ENCODE results near the gene SLC38A9. TPM values are rescaled to one million over a fixed set of nuclear protein-coding genes. Genes with fewer than 3 reads are reported as not detected.

Gene SLC38A9
- polyA plus RNA-seq, 1 donor (not counting 4 experiments of a cell fraction or from before 2014, with no cell fraction given) = 43.3 TPM

GRCh38 chr5:55622460-55622859, 89.7 kb downstream of the SLC38A9 start:
- Histone ChIP-seq H3K36me3 (ENCODE audit: control insufficient read depth in 2 of 2, extremely low read depth in 1 of 2, insufficient read depth in 2 of 2, low read length in 2 of 2) (no peaks in the 10 kb centered on the region), H3K4me2 (ENCODE audit: control insufficient read depth, extremely low read depth, insufficient read depth, low read depth, low read length) (no peak overlapping the region), H3K9ac (ENCODE audit: control insufficient read depth, extremely low read depth, insufficient read depth, low read length) (no peak overlapping the region), H4K20me1 (ENCODE audit: control insufficient read depth, extremely low read depth, insufficient read depth, low read length) (no peaks in the 10 kb centered on the region), H3K4me3 (ENCODE audit: control insufficient read depth in 2 of 3, extremely low read depth in 1 of 3, insufficient read depth in 2 of 3, low read depth in 1 of 3, low read length in 3 of 3) (no peak overlapping the region), H3K4me1 (ENCODE audit: control insufficient read depth, extremely low read depth, insufficient read depth, low read length) (no peaks in the 10 kb centered on the region), H3K9me3 (ENCODE audit: control insufficient read depth, low read depth, low read length) (no peaks in the 10 kb centered on the region), H2AFZ (ENCODE audit: control insufficient read depth, low read length) (no peak overlapping the region), H3K27me3 (ENCODE audit: control insufficient read depth, extremely low read depth, insufficient read depth, low read length) (no peaks in the 10 kb centered on the region), H3K9me1 (ENCODE audit: control insufficient read depth, extremely low read depth, insufficient read depth, low read length) (no peaks in the 10 kb centered on the region), H3K27ac (ENCODE audit: control insufficient read depth, insufficient read depth, low read length) (no peak overlapping the region), H3K79me2 (ENCODE audit: control insufficient read depth, insufficient read depth, low read length) (no peaks in the 10 kb centered on the region)
- dilution Hi-C loops (cut with MboI; ENCODE audit: extremely low pct_ligation_motif_present, low sequenced_read_pairs) = no loop called here
- TF ChIP-seq EZH2 (IDR thresholded peaks at IDR 0.05; ENCODE audit: low read length) = no peak
- TF ChIP-seq, protein P1, sequence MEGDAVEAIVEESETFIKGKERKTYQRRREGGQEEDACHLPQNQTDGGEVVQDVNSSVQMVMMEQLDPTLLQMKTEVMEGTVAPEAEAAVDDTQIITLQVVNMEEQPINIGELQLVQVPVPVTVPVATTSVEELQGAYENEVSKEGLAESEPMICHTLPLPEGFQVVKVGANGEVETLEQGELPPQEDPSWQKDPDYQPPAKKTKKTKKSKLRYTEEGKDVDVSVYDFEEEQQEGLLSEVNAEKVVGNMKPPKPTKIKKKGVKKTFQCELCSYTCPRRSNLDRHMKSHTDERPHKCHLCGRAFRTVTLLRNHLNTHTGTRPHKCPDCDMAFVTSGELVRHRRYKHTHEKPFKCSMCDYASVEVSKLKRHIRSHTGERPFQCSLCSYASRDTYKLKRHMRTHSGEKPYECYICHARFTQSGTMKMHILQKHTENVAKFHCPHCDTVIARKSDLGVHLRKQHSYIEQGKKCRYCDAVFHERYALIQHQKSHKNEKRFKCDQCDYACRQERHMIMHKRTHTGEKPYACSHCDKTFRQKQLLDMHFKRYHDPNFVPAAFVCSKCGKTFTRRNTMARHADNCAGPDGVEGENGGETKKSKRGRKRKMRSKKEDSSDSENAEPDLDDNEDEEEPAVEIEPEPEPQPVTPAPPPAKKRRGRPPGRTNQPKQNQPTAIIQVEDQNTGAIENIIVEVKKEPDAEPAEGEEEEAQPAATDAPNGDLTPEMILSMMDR (optimal IDR thresholded peaks at IDR 0.05 in 1 of 3, IDR thresholded peaks at IDR 0.05 in 1 of 3, conservative IDR thresholded peaks at IDR 0.05 in 1 of 3; ENCODE audit: extremely low read depth in 1 of 3, insufficient read depth in 2 of 3, low read length in 3 of 3) = no peak
- FAIRE-seq (no peak), DNase-seq (ENCODE audit: low read depth, low spot score) (no peak)

- Histone ChIP-seq H3K36me3 (ENCODE audit: control insufficient read depth in 2 of 2, extremely low read depth in 1 of 2, insufficient read depth in 2 of 2, low read length in 2 of 2) (no peaks in the 10 kb centered on the region), H3K4me2 (ENCODE audit: control insufficient read depth, extremely low read depth, insufficient read depth, low read depth, low read length) (no peak overlapping the region), H3K9me1 (ENCODE audit: control insufficient read depth, extremely low read depth, insufficient read depth, low read length) (no peaks in the 10 kb centered on the region), H3K27me3 (ENCODE audit: control insufficient read depth, extremely low read depth, insufficient read depth, low read length) (no peaks in the 10 kb centered on the region), H2AFZ (ENCODE audit: control insufficient read depth, low read length) (no peak overlapping the region), H3K27ac (ENCODE audit: control insufficient read depth, insufficient read depth, low read length) (no peak overlapping the region), H3K9ac (ENCODE audit: control insufficient read depth, extremely low read depth, insufficient read depth, low read length) (no peak overlapping the region), H3K4me3 (ENCODE audit: control insufficient read depth in 2 of 3, extremely low read depth in 1 of 3, insufficient read depth in 2 of 3, low read depth in 1 of 3, low read length in 3 of 3) (no peak overlapping the region), H4K20me1 (ENCODE audit: control insufficient read depth, extremely low read depth, insufficient read depth, low read length) (no peaks in the 10 kb centered on the region), H3K9me3 (ENCODE audit: control insufficient read depth, low read depth, low read length) (no peaks in the 10 kb centered on the region), H3K4me1 (ENCODE audit: control insufficient read depth, extremely low read depth, insufficient read depth, low read length) (no peaks in the 10 kb centered on the region), H3K79me2 (ENCODE audit: control insufficient read depth, insufficient read depth, low read length) (no peaks in the 10 kb centered on the region)
- DNase-seq (ENCODE audit: low read depth, low spot score) (no peak), FAIRE-seq (no peak)
- dilution Hi-C loops (cut with MboI; ENCODE audit: extremely low pct_ligation_motif_present, low sequenced_read_pairs) = no loop called here
- TF ChIP-seq, protein P1 (optimal IDR thresholded peaks at IDR 0.05 in 1 of 3, IDR thresholded peaks at IDR 0.05 in 1 of 3, conservative IDR thresholded peaks at IDR 0.05 in 1 of 3; ENCODE audit: extremely low read depth in 1 of 3, insufficient read depth in 2 of 3, low read length in 3 of 3) = no peak
- no peak for TF ChIP-seq EZH2 (IDR thresholded peaks at IDR 0.05; ENCODE audit: low read length)
These were observed 90.9 kb downstream of the SLC38A9 start for GRCh38 chr5:55621229-55621628.

Data from keratinocyte (primary cell).